Spleen (tissue), 7 donors: ENCODE results near the gene PIGQ.

ENCODE experiments used
- POLR2A ChIP-seq, 3 donors: fragments of 450-650 bp; IDR thresholded peaks; one replicate each; pipeline ENCODE4 v1.5.1; 2017; ENCODE audit warnings: antibody characterized with exemption in 3 of 3, mild to moderate bottlenecking in 1 of 3
- TF ChIP-seq, protein P1 (sequence below), 11 experiments: fragments of 200-600 bp in 7 of 11; fragments of 450-650 bp in 4 of 11; sonication (generic) in 4 of 11; IDR thresholded peaks in 8 of 11; conservative IDR thresholded peaks in 3 of 11; 1 replicate in 7 of 11; 2 replicates in 4 of 11; pipeline versions ENCODE4 v1.4.0 to v1.8.0; 2016 to 2021; ENCODE audit warnings: antibody characterized with exemption in 11 of 11, inconsistent platforms in 4 of 11, mild to moderate bottlenecking in 1 of 11
- donor health status: DM: no; HTN: no; CAD: no; lungs with moderate emphysema.
- donor health status: DM: no; HTN: no; CAD: no.
- donor health status: DM: no; HTN: no; CAD: no.

GRCh38 chr16:551210-551609 is 18.6 kb upstream of the PIGQ start:
- TF ChIP-seq, protein P1, sequence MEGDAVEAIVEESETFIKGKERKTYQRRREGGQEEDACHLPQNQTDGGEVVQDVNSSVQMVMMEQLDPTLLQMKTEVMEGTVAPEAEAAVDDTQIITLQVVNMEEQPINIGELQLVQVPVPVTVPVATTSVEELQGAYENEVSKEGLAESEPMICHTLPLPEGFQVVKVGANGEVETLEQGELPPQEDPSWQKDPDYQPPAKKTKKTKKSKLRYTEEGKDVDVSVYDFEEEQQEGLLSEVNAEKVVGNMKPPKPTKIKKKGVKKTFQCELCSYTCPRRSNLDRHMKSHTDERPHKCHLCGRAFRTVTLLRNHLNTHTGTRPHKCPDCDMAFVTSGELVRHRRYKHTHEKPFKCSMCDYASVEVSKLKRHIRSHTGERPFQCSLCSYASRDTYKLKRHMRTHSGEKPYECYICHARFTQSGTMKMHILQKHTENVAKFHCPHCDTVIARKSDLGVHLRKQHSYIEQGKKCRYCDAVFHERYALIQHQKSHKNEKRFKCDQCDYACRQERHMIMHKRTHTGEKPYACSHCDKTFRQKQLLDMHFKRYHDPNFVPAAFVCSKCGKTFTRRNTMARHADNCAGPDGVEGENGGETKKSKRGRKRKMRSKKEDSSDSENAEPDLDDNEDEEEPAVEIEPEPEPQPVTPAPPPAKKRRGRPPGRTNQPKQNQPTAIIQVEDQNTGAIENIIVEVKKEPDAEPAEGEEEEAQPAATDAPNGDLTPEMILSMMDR (IDR thresholded peaks at IDR 0.05 in 8 of 11, conservative IDR thresholded peaks at IDR 0.05 in 3 of 11): no peak
- TF ChIP-seq POLR2A (IDR thresholded peaks at IDR 0.05): no peak
